HepG2 (cell line): Measurements from ENCODE around the gene IGF2BP1. TPM values are rescaled to one million over a fixed set of nuclear protein-coding genes. Genes with fewer than 3 reads are reported as not detected.
A peak's percentile ranks its signal among the peaks of the same experiment; 100 is the strongest.

ENCODE experiments used
- ATF1 ChIP-seq: IDR thresholded peaks from 2 replicates; pipeline ENCODE4 v1.6.1; 2016; ENCODE audit warnings: mild to moderate bottlenecking, control low read depth
- BHLHE40 ChIP-seq: IDR thresholded peaks from 2 replicates; pipeline ENCODE4 v1.6.1; 2011; ENCODE audit warnings: low read length, improper control_type of control experiment
- KDM3A ChIP-seq: IDR thresholded peaks from 2 replicates; pipeline ENCODE4 v1.6.1; 2018; ENCODE audit warnings: low read depth, missing compliant biosample characterization
- KDM5B ChIP-seq: sonication (generic); formaldehyde crosslinking; IDR thresholded peaks from 2 replicates; pipeline ENCODE4 v1.4.0; 2020; ENCODE audit warnings: missing genetic modification reagents, mild to moderate bottlenecking, borderline replicate concordance
- KLF13 ChIP-seq: sonication (generic); formaldehyde crosslinking; IDR thresholded peaks from 2 replicates; pipeline ENCODE4 v1.4.0; 2020; ENCODE audit warnings: mild to moderate bottlenecking, missing genetic modification reagents
- MXD3 ChIP-seq: IDR thresholded peaks from 2 replicates; pipeline ENCODE4 v1.6.1; 2016; ENCODE audit warnings: mild to moderate bottlenecking, missing biosample characterization, missing genetic modification reagents
- NCOA2 ChIP-seq: sonication (generic); formaldehyde crosslinking; IDR thresholded peaks from 2 replicates; pipeline ENCODE4 v1.8.0; 2022; ENCODE audit warnings: inconsistent platforms
- NR2F2 ChIP-seq: IDR thresholded peaks from 2 replicates; pipeline ENCODE4 v1.6.1; 2012; ENCODE audit warnings: low read depth, inconsistent platforms, borderline replicate concordance
- PTBP1 ChIP-seq: fragments of 200-400 bp; formaldehyde crosslinking; IDR thresholded peaks from 2 replicates; pipeline ENCODE4 v1.6.1; 2018; ENCODE audit warnings: low read length, low read depth; ENCODE audit not compliant: poor library complexity, severe bottlenecking
- RBM39 ChIP-seq: fragments of 200-400 bp; formaldehyde crosslinking; IDR thresholded peaks from one replicate; pipeline ENCODE4 v1.6.1; 2018; ENCODE audit warnings: antibody characterized with exemption, mild to moderate bottlenecking, low read depth, low read length; ENCODE audit not compliant: poor library complexity, severe bottlenecking
- RNF2 ChIP-seq: fragments of 450-650 bp; conservative IDR thresholded peaks from 2 replicates; pipeline ENCODE4 v1.6.1; 2016; ENCODE audit warnings: low read depth
- SALL1 ChIP-seq: sonication (generic); formaldehyde crosslinking; IDR thresholded peaks from 2 replicates; pipeline ENCODE4 v1.8.0; 2022; ENCODE audit warnings: mild to moderate bottlenecking, missing genetic modification reagents
- U2AF1 ChIP-seq: fragments of 200-400 bp; formaldehyde crosslinking; optimal IDR thresholded peaks from 2 replicates; pipeline ENCODE3; 2017; ENCODE audit warnings: mild to moderate bottlenecking, low read depth, low read length
- ZC3H13 ChIP-seq: sonication (generic); formaldehyde crosslinking; IDR thresholded peaks from 2 replicates; pipeline ENCODE4 v1.8.1; 2023; ENCODE audit warnings: mild to moderate bottlenecking, missing genetic modification reagents, moderate library complexity
- ZFYVE20 ChIP-seq: sonication (generic); formaldehyde crosslinking; IDR thresholded peaks from 2 replicates; pipeline ENCODE4 v1.8.0; 2023; ENCODE audit warnings: low read depth, mild to moderate bottlenecking, moderate library complexity, missing genetic modification reagents, borderline replicate concordance
- ZNF34 ChIP-seq: sonication (generic); formaldehyde crosslinking; IDR thresholded peaks from 2 replicates; pipeline ENCODE4 v1.4.0; 2020; ENCODE audit warnings: mild to moderate bottlenecking, missing genetic modification reagents, borderline replicate concordance
- ZNF547 ChIP-seq: sonication (generic); formaldehyde crosslinking; IDR thresholded peaks from 2 replicates; pipeline ENCODE4 v1.5.1; 2020; ENCODE audit warnings: mild to moderate bottlenecking, missing genetic modification reagents
- ZNF770 ChIP-seq: sonication (generic); formaldehyde crosslinking; IDR thresholded peaks from 2 replicates; pipeline ENCODE4 v1.5.0; 2020; ENCODE audit warnings: mild to moderate bottlenecking, missing genetic modification reagents
- ZNF816 ChIP-seq: sonication (generic); formaldehyde crosslinking; IDR thresholded peaks from 2 replicates; pipeline ENCODE4 v1.8.0; 2022; ENCODE audit warnings: missing genetic modification reagents, mild to moderate bottlenecking, borderline replicate concordance
- ZNF83 ChIP-seq: sonication (generic); formaldehyde crosslinking; IDR thresholded peaks from 2 replicates; pipeline ENCODE4 v1.4.0; 2020; ENCODE audit warnings: missing genetic modification reagents, mild to moderate bottlenecking, borderline replicate concordance
- polyA plus RNA-seq, 8 experiments: library from polyadenylated mRNA; depleted of rRNA in 3 of 8; stranded (reverse) in 7 of 8; unstranded in 1 of 8; fragments of >200 nt; fragmentation: Illumina TruSeq in 4 of 8; extraction: Trizol in 4 of 8; gene quantifications; 2 replicates each; pipeline versions ENCODE4 v1.2.1 to v1.2.3, GENCODE V29; 2011 to 2016; ENCODE audit warnings: low read depth in 4 of 8, missing spikeins in 1 of 8, mixed read lengths in 1 of 8; ENCODE audit not compliant: insufficient read depth in 1 of 8
- total RNA-seq, 5 experiments: library from RNA; depleted of rRNA; stranded (reverse); fragments of >200 nt; fragmentation: Illumina TruSeq; extraction: Trizol; gene quantifications; 2 replicates each; pipeline ENCODE4 v1.2.3, GENCODE V29; 2016; ENCODE audit warnings: low read depth in 1 of 5
- TF ChIP-seq, protein P1 (sequence below): sonication (generic); formaldehyde crosslinking; IDR thresholded peaks from 2 replicates; pipeline ENCODE4 v1.5.0; 2020; ENCODE audit warnings: missing genetic modification reagents
- TF ChIP-seq, protein P2 (sequence below): sonication (generic); formaldehyde crosslinking; IDR thresholded peaks from 2 replicates; pipeline ENCODE4 v1.5.0; 2020; ENCODE audit warnings: mild to moderate bottlenecking, missing genetic modification reagents
- TF ChIP-seq, protein P3 (sequence below): sonication (generic); formaldehyde crosslinking; IDR thresholded peaks from 2 replicates; pipeline ENCODE4 v1.4.0; 2020; ENCODE audit warnings: low read depth, mild to moderate bottlenecking, missing genetic modification reagents

IGF2BP1 gene
- total and polyA plus RNA-seq, 2 of the 13 experiments (the other 11 are each of a cell fraction or from before 2014, with no cell fraction given): 29.7 to 75.1 TPM

- no peak; the same call in 1 of the 2 replicates for TF ChIP-seq MXD3 (CRISPR knock-in tag)
- no peak for TF ChIP-seq ZFYVE20 (CRISPR knock-in tag)
- TF ChIP-seq, protein P1, sequence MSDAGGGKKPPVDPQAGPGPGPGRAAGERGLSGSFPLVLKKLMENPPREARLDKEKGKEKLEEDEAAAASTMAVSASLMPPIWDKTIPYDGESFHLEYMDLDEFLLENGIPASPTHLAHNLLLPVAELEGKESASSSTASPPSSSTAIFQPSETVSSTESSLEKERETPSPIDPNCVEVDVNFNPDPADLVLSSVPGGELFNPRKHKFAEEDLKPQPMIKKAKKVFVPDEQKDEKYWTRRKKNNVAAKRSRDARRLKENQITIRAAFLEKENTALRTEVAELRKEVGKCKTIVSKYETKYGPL (CRISPR knock-in tag): peak; percentile 59; the same call in 1 of the 2 replicates
- TF ChIP-seq, protein P2, sequence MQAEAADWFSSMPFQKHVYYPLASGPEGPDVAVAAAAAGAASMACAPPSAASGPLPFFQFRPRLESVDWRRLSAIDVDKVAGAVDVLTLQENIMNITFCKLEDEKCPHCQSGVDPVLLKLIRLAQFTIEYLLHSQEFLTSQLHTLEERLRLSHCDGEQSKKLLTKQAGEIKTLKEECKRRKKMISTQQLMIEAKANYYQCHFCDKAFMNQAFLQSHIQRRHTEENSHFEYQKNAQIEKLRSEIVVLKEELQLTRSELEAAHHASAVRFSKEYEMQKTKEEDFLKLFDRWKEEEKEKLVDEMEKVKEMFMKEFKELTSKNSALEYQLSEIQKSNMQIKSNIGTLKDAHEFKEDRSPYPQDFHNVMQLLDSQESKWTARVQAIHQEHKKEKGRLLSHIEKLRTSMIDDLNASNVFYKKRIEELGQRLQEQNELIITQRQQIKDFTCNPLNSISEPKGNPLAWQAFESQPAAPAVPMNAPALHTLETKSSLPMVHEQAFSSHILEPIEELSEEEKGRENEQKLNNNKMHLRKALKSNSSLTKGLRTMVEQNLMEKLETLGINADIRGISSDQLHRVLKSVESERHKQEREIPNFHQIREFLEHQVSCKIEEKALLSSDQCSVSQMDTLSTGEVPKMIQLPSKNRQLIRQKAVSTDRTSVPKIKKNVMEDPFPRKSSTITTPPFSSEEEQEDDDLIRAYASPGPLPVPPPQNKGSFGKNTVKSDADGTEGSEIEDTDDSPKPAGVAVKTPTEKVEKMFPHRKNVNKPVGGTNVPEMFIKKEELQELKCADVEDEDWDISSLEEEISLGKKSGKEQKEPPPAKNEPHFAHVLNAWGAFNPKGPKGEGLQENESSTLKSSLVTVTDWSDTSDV (CRISPR knock-in tag): 0 out of 2 replicates have a peak, but pooled peaks have one; percentile 68
- no peak for TF ChIP-seq KDM3A (CRISPR knock-in tag)
- 0 out of 2 replicates have a peak, but pooled peaks have one; percentile 39 for TF ChIP-seq NR2F2
- peak; percentile 62; the same call in 1 of the 2 replicates for TF ChIP-seq ZNF816 (CRISPR knock-in tag)
- no peak for TF ChIP-seq ZNF770 (CRISPR knock-in tag)
- TF ChIP-seq ZNF34 (CRISPR knock-in tag): no peak
- 0 out of 2 replicates have a peak, but pooled peaks have one; percentile 61 for TF ChIP-seq ZNF83 (CRISPR knock-in tag)
- peak; percentile 42 for TF ChIP-seq PTBP1
- TF ChIP-seq KDM5B (CRISPR knock-in tag): no peak
- TF ChIP-seq, protein P3, sequence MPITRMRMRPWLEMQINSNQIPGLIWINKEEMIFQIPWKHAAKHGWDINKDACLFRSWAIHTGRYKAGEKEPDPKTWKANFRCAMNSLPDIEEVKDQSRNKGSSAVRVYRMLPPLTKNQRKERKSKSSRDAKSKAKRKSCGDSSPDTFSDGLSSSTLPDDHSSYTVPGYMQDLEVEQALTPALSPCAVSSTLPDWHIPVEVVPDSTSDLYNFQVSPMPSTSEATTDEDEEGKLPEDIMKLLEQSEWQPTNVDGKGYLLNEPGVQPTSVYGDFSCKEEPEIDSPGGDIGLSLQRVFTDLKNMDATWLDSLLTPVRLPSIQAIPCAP (CRISPR knock-in tag): 0 out of 2 replicates have a peak, but pooled peaks have one; percentile 7
- 0 out of 2 replicates have a peak, but pooled peaks have one; percentile 46 for TF ChIP-seq ZC3H13 (CRISPR knock-in tag)
- TF ChIP-seq ATF1 (CRISPR knock-in tag): no peak
- no peak for TF ChIP-seq ZNF547 (CRISPR knock-in tag)
- TF ChIP-seq RNF2: 0 out of 2 replicates have a peak, but pooled peaks have one; percentile 27
- TF ChIP-seq BHLHE40: no peak
- peak; percentile 19 for TF ChIP-seq U2AF1
- no peak for TF ChIP-seq NCOA2 (CRISPR knock-in tag)
- TF ChIP-seq KLF13: peak; percentile 90; the same call in 1 of the 2 replicates
- TF ChIP-seq SALL1 (CRISPR knock-in tag): no peak
- TF ChIP-seq RBM39: peak; percentile 90
Observed at GRCh38 chr17:48995304-48995973, 1.7 kb upstream of the IGF2BP1 start (continued).
